OCI-LY3 (cell line): ENCODE results near the gene REEP3.

Experiments
- H2AFZ ChIP-seq: fragments of 200-600, 300-600 bp; shearing (Covaris generic); 2 replicates; pipeline ENCODE4 v1.6.0; 2014; ENCODE audit warnings: antibody characterized with exemption, low read depth, low read length
- H3K27ac ChIP-seq: fragments of 200-600, 300-600 bp; sonication (generic); 2 replicates; pipeline ENCODE4 v1.5.1; 2014; ENCODE audit warnings: mild to moderate bottlenecking, low read length, moderate library complexity, mixed read lengths
- H3K27me3 ChIP-seq: fragments of 200-600, 300-600 bp; sonication (generic); 2 replicates; pipeline ENCODE4 v1.6.1; 2014; ENCODE audit warnings: low read depth, low read length, mixed read lengths
- H3K36me3 ChIP-seq: fragments of 200-600, 300-600 bp; sonication (generic); replicated peaks from 2 replicates; pipeline ENCODE3; 2014; ENCODE audit warnings: low read depth, low read length, mixed read lengths
- H3K4me1 ChIP-seq: fragments of 300-600, 200-600 bp; sonication (generic); 2 replicates; pipeline ENCODE4 v1.6.1; 2014; ENCODE audit warnings: low read length, mixed read lengths
- H3K4me2 ChIP-seq: fragments of 200-600, 300-600 bp; sonication (generic); 2 replicates; pipeline ENCODE4 v1.6.1; 2014; ENCODE audit warnings: low read length, mixed read lengths
- H3K4me3 ChIP-seq: fragments of 300-600, 200-600 bp; sonication (generic); 2 replicates; pipeline ENCODE4 v1.5.1; 2014; ENCODE audit warnings: antibody characterized with exemption, mild to moderate bottlenecking, low read length, moderate library complexity
- H3K79me2 ChIP-seq: fragments of 300-600, 200-600 bp; shearing (Covaris generic); 2 replicates; pipeline ENCODE4 v1.6.1; 2014; ENCODE audit warnings: mild to moderate bottlenecking, low read length, mixed read lengths
- H3K9ac ChIP-seq: fragments of 300-600, 200-600 bp; shearing (Covaris generic); 2 replicates; pipeline ENCODE4 v1.6.0; 2014; ENCODE audit warnings: mild to moderate bottlenecking, low read length, moderate library complexity
- H3K9me3 ChIP-seq: fragments of 200-600, 300-600 bp; shearing (Covaris generic); 2 replicates; pipeline ENCODE4 v1.6.1; 2014; ENCODE audit warnings: low read length, mixed read lengths; ENCODE audit not compliant: insufficient read depth
- H4K20me1 ChIP-seq: fragments of 200-600, 300-600 bp; sonication (generic); 2 replicates; pipeline ENCODE4 v1.6.1; 2016; ENCODE audit warnings: low read length, mixed read lengths; ENCODE audit not compliant: insufficient read depth
- CTCF ChIP-seq: fragments of 200-600, 300-600 bp; sonication (generic); IDR thresholded peaks from 2 replicates; pipeline ENCODE4 v1.5.1; 2014; ENCODE audit warnings: antibody characterized with exemption, low read length, low read depth
- EZH2phosphoT487 ChIP-seq: fragments of 200-600 bp; shearing (Covaris generic); IDR thresholded peaks from 2 replicates; pipeline ENCODE4 v1.6.1; 2018; ENCODE audit warnings: antibody characterized with exemption, mixed run types, low read depth

REEP3 gene

GRCh38 chr10:63588436-63589167 lies 67.4 kb downstream of the REEP3 start:
- Histone ChIP-seq H3K36me3 (no peaks in the 10 kb centered on the region), H2AFZ (no peak overlapping the region), H4K20me1 (no peaks in the 10 kb centered on the region), H3K27ac (no peak overlapping the region), H3K4me1 (no peaks in the 10 kb centered on the region), H3K9me3 (no peaks in the 10 kb centered on the region), H3K9ac (no peak overlapping the region), H3K79me2 (no peaks in the 10 kb centered on the region), H3K4me3 (no peak overlapping the region), H3K27me3 (no peaks in the 10 kb centered on the region), H3K4me2 (no peak overlapping the region)
- no peak for TF ChIP-seq EZH2phosphoT487
- no peak for TF ChIP-seq CTCF

GRCh38 chr10:63591600-63592379 lies 70.6 kb downstream of the REEP3 start:
- Histone ChIP-seq H3K27ac (no peak overlapping the region), H4K20me1 (no peaks in the 10 kb centered on the region), H3K4me1 (no peaks in the 10 kb centered on the region), H2AFZ (no peak overlapping the region), H3K4me3 (no peak overlapping the region), H3K36me3 (no peaks in the 10 kb centered on the region), H3K27me3 (no peaks in the 10 kb centered on the region), H3K4me2 (no peak overlapping the region), H3K9ac (no peak overlapping the region), H3K9me3 (no peaks in the 10 kb centered on the region), H3K79me2 (no peaks in the 10 kb centered on the region)
- TF ChIP-seq EZH2phosphoT487 = no peak
- no peak for TF ChIP-seq CTCF

- no peaks in the 10 kb centered on the region for H3K79me2 ChIP-seq
- H3K4me1 ChIP-seq = no peaks in the 10 kb centered on the region
- H3K4me3 ChIP-seq = no peak overlapping the region
- no peak overlapping the region for H2AFZ ChIP-seq
- H3K27ac ChIP-seq = no peak overlapping the region
- no peak for TF ChIP-seq CTCF
- no peak for TF ChIP-seq EZH2phosphoT487
- H3K9ac ChIP-seq = no peak overlapping the region
- no peaks in the 10 kb centered on the region for H4K20me1 ChIP-seq
- H3K4me2 ChIP-seq = no peak overlapping the region
- no peaks in the 10 kb centered on the region for H3K27me3 ChIP-seq
- H3K9me3 ChIP-seq = no peaks in the 10 kb centered on the region
- no peaks in the 10 kb centered on the region for H3K36me3 ChIP-seq
These were observed 72.4 kb downstream of the REEP3 start for GRCh38 chr10:63593576-63593975.

- no peaks in the 10 kb centered on the region for H3K9me3 ChIP-seq
- TF ChIP-seq CTCF (no peak), EZH2phosphoT487 (no peak)
- no peak overlapping the region for H2AFZ ChIP-seq
- H3K79me2 ChIP-seq = no peaks in the 10 kb centered on the region
- H3K27me3 ChIP-seq = no peaks in the 10 kb centered on the region
- H3K27ac ChIP-seq = no peak overlapping the region
- no peak overlapping the region for H3K9ac ChIP-seq
- no peaks in the 10 kb centered on the region for H3K4me1 ChIP-seq
- H3K4me3 ChIP-seq = no peak overlapping the region
- H3K36me3 ChIP-seq = no peaks in the 10 kb centered on the region
- H4K20me1 ChIP-seq = no peaks in the 10 kb centered on the region
- H3K4me2 ChIP-seq = no peak overlapping the region
These were observed 73.9 kb downstream of the REEP3 start for GRCh38 chr10:63595072-63595471.
